ENCODE measurements around the gene DUSP2.

The DUSP2 gene

DNA sequence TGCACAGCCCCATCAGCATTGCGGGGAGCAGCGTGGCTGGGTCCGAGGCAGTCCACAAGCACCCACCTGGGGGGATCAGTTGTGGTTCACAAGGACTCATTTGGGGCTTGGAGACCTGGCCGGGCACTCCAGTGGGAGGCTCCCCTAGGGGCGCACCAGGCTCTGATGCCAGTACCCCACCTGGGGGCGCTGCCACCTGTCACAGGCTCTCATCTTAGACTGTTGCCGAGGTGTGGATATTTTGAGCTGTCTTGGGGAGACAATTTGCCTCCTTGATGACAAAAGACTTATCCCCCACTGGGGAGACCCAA, 31.9 kb downstream of the DUSP2 start:
- DNase-seq = no peak

DNA sequence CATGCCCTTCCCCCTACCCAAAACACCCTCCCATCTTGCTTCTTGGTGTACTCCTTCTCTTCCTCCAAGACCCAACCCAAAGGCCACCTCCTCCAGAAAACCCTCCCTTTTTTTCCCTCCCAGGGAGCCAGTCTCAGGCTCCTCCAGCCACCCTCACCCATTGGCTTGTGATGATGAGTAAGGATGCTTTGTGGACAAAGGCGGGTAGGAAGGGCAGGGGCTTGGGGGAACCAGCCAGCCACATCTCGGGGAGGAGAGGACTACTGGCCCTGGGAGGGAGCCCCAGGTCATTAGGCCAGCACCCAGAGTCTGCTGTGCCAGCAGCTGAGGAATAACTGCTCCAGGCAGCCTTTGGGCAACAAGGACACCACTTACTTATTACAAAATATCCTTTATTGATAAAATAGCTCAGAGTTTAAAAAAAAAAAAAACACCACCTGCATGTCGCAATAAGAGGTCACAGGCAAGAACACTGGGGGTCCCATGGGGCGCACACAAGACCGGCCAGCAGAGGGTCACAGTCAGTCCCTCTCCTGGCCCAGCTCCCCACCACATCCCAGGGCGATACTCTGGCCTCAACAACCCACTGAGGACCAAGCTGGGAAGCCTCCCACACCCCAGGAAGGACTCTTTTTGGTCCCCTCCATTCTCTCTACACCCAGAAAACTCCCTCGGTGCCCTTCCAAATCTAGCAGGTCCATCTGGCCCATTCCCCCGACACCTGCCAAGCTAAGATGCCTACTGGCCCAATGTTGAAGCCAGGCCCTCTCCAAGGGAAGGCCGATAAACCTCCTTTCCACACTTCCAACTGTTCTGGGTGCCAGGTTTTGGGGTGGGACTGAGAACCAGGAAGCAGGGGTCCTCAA, 32.5 kb downstream of the DUSP2 start:
- no peak for DNase-seq

- DNase-seq = no peak
Measured at GRCh38 chr2:96111823-96112500, 33.3 kb downstream of the DUSP2 start.

DNA sequence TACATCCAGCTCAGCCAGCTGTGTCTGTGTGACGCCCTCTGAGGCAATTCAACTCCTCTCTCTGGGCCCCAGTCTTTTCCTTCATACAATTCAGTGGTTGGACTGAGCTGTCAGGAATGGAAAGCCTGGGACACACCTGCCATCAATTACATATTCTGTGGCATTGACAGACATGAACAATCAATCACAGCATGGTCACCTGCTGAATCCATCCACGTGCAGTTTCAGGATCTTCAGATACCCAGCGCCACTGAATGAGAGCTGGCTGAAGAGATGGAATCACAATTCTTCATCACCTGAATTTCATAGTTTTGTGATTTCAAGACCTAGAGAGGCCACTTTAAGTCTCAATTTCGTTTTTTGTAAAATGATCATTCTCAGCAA, 34.0 kb downstream of the DUSP2 start:
- no peak for DNase-seq

- DNase-seq = no peak
Measured at GRCh38 chr2:96110621-96111256, 34.5 kb downstream of the DUSP2 start.

GRCh38 chr2:96109931-96110511, 35.2 kb downstream of the DUSP2 start:
- DNase-seq = no peak

- no peak for DNase-seq
Measured at GRCh38 chr2:96109361-96109680, 35.9 kb downstream of the DUSP2 start.

DNA sequence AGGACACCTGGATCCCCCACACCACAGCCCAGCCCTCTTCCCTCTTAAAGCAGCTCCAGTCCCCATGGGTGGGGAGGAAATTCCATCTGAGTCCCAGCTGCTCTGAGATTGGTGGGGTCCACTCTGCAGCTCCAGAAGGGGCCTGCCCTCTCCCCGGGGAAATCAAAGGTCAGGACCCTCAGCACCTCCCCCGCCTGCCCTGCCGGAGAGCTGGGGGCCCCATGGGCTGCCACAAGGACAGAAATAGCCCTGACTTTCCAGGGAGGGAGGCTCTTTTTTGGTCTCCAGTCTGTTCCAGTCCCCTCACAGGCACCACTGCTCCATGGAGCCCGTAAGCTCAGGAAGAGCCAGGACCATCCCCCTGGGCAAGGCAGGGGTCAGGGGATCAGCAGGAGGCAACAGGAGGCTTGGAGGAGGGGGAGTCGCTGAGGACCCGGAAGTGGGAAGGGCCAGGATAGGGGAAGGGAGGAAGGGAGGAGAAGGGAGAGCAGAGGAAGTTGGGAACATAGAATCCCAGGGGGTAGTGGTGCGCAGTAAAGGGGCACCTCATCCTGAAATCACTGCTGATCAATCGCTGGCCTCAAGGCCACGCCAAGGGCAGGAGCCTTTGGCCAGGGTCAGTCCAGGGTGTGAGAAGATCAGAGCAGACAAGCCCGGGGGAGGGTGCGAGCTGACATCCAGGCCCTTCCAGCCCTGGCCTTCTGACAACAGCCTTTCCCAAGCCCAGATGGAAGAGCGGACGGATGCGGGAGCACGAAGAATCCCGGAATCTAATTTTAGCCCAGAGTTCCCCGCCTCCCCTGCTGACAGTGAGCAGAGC, 36.5 kb downstream of the DUSP2 start:
- DNase-seq = no peak

DNA sequence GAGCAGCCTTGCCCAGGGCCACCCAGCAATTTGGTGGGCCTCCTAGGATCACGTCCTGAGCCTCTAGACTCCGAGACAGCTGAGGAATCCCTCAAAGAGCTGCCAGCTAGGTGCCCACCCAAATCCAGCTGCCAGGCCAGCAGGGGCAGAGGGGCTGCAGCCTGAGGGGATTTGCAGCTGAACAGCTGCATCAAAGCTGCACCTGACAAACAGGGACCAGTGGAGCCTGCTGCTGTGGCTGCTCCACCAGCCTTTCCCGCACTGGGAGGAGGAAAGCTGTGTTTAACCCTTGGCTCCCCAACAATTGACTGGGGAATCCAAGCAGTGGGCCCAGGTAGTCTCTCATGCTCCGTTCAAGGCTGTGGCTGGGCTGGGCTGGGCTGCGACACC, 37.1 kb downstream of the DUSP2 start:
- no peak for DNase-seq

- DNase-seq = no peak
Measured at GRCh38 chr2:96107708-96108065, 37.6 kb downstream of the DUSP2 start.

GRCh38 chr2:96106991-96107707, 38.1 kb downstream of the DUSP2 start:
- DNase-seq = no peak

DNA sequence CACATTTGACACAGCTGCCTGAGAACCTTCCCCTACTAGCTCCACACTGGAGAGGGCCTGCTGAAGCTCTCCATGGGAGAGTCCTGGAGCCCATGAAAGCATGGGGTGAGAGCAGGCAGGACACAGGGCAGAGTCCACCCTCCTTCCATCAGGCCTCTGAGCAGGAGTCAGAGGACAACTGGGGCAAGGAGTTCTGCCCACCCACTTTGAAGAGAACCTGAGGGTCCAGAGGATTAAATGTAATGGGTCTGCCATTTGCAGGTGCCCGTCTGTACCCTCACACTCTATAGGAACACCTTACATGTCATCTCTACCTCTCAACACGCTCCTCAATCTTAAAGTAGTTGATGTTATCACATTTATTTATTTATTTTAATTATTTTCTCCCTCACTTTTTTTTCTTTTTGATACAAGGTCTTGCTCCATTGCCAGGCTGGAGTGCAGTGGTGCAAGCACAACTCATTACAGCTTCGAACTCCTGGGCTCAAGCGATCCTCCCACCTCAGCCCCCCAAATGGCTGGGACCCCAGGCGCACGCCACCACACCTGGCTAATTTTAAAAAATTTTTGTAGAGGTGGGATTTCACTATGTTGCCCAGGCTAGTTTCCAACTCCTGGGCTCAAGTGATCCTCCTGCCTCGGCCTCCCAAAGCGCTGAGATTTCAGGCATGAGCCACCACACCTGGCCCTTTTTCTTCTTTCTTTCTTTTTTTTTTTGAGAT, 39.1 kb downstream of the DUSP2 start:
- DNase-seq = no peak

DNA sequence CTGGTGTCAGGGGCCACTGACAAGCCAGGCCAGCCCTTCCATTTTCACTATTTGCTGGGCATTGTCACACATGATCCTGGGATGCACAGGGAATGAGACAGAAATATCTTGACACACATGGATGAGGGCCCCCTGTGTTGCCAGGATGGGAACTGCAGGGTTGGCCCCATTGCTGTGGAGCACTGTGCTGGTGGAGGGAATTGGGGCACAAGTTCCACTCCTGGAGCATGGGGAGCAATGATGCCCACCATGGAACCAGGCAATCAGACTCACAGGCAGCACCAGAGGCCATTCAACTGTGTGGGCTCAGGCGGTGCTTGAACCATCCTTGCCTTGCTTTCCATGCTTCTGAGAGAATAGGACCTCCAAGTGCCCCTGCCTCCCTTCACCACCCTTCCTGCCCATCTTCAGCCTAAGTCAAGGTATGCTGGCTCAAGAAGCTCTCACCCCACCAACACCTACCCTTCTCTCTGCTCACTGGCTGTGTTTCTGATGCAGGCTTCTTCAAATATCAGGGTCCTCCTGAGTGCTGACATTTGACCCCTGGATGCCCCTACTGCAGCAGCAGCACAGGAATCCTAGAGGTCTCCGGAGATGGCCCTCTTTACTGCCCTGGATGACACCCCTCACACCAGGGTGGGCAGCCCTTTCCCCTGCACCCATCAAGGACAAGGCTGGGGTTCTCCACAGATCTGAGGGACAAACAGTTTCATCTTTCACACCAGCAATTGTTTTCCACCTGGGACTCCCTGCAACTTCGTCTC, 39.9 kb downstream of the DUSP2 start:
- no peak for DNase-seq

DNA sequence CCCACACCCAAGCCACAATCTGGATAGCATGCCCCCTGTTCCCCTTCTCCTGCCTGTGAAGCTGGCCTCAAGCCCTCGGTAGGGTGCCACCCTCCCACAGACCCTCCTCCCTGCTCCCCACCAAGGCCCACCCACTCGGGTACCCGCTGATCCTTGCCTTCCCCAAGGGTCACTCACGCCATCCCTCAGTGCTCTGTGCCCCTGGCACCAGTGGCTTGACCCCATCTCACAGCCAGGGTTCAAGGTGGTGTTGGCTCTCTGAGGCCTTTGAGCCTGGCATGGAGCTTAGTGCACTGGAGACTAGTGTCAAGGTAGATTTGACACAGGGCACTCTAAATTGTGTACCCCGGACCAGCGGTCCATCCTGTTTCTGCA, 40.8 kb downstream of the DUSP2 start:
- no peak for DNase-seq

- no peak for DNase-seq
Measured at GRCh38 chr2:96103761-96104486, 41.3 kb downstream of the DUSP2 start.

- no peak for DNase-seq
Measured at GRCh38 chr2:96103187-96103601, 42.0 kb downstream of the DUSP2 start.

- DNase-seq = no peak
Measured at GRCh38 chr2:96102596-96103186, 42.5 kb downstream of the DUSP2 start.

GRCh38 chr2:96100893-96101304, 44.3 kb downstream of the DUSP2 start:
- DNase-seq = no peak

DNA sequence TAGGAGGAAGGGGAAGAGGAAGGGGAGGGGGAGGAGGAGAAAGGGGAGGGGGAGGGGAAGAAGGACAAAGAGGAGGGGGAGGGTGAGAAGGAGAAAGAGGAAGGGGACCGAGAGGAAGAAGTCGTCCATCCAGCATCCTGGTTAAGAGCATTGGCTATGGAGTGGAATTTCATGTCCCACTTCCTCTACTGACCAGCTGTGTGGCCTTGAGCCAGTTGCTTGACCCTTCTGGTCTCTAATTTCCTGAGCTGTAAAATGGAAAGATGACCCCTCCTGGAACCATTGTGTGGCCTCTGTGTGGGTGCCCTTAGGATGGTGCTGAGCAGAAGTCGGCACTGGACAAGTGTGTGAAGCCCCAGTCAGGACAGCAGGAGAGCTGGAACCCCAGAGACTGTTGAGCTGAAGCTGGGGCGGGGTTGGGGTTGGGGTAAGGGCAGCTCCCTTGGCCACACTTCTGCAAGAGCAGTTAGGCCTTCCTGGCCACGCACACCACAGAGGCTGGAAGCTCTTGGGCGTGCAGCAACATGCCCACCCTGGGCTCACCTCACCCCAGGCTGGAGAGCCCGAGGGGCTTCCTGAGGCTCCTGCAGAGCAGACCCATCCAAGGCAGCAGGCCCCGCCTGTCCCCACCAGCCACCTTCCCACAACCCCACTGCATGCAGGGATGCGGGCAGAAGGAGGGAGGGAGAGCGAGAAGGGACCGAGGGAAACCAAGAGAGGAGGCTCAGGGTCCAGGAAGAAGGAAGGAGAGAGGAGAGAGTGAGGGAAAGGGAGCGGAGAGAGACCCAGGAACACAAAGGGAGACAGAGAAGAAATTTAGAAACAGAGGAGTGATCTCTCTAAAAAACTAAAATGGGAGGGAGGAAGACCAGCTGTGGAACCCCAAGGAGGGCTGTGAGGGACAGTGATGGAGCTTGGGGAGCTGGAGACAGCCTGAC, 45.1 kb downstream of the DUSP2 start:
- DNase-seq = no peak

All from COR-L47 (cell line).